Measurements from ENCODE around the gene NAALADL2. TPM values are rescaled to one million over a fixed set of nuclear protein-coding genes. Genes with fewer than 3 reads are reported as not detected.

The NAALADL2 gene
- total and polyA plus RNA-seq, 2 of the 8 experiments (the other 6 are each of a cell fraction or from before 2014, with no cell fraction given): 0.12 to 0.22 TPM

DNA sequence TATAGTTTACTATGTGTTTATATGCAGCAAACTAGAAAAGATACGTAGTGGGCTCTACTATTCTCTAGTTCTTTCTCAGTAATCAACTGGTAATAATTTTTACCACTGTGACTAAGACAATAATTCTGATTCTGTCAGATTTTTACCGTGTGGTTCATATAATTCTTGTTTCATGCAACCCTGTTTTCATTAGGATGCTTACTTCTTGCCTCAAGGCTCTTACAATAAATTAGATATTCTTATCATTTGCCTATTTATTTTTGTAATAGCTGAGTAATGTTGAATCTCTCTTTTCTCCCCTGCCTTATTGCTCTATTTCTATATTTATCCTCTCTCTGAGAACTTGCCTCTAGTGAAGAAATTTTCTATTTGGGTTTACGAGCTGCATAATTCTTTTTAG, 524.7 kb downstream of the NAALADL2 start (continued):
- TF ChIP-seq RFX5 (IDR thresholded peaks at IDR 0.05; ENCODE audit: borderline replicate concordance, low read depth, low read length) (no peak), POLR2AphosphoS5 (IDR thresholded peaks at IDR 0.05; ENCODE audit: low read depth, low read length) (no peak), TBP (IDR thresholded peaks at IDR 0.05; ENCODE audit: low read depth, low read length) (no peak), CHD1 (IDR thresholded peaks at IDR 0.05; ENCODE audit: low read depth, low read length) (no peak), JUND (IDR thresholded peaks at IDR 0.05; ENCODE audit: low read length) (no peak)
